K562 (cell line): ENCODE data around the gene ACTN2. TPM values are rescaled to one million over a fixed set of nuclear protein-coding genes. Genes with fewer than 3 reads are reported as not detected.

Experiments used
- BCL6 ChIP-seq: fragments of 250-450 bp; sonication (Bioruptor Pico); IDR thresholded peaks from 2 replicates; pipeline ENCODE4 v1.4.0; 2020
- CHCHD3 ChIP-seq: fragments of 250-450 bp; sonication (Bioruptor Pico); IDR thresholded peaks from 2 replicates; pipeline ENCODE4 v2.1.2; 2022; ENCODE audit warnings: mild to moderate bottlenecking
- EGR1 ChIP-seq: fragments of 450-650 bp; conservative IDR thresholded peaks from 2 replicates; pipeline ENCODE4 v1.6.1; 2017; ENCODE audit warnings: mild to moderate bottlenecking
- FIP1L1 ChIP-seq: fragments of 200-400 bp; formaldehyde crosslinking; IDR thresholded peaks from 2 replicates; pipeline ENCODE4 v1.6.1; 2018; ENCODE audit warnings: mild to moderate bottlenecking, low read depth, low read length; ENCODE audit not compliant: poor library complexity, severe bottlenecking
- HNRNPUL1 ChIP-seq: fragments of 200-400 bp; formaldehyde crosslinking; IDR thresholded peaks from 2 replicates; pipeline ENCODE4 v1.6.1; 2017; ENCODE audit warnings: low read length
- KLF6 ChIP-seq: fragments of 250-450 bp; sonication (Bioruptor Pico); IDR thresholded peaks from 2 replicates; pipeline ENCODE4 v1.4.0; 2020; ENCODE audit warnings: mild to moderate bottlenecking, moderate library complexity, borderline replicate concordance
- MAFF ChIP-seq: IDR thresholded peaks from 2 replicates; pipeline ENCODE4 v1.6.1; 2012; ENCODE audit warnings: low read length, improper control_type of control experiment
- MEF2A ChIP-seq: IDR thresholded peaks from 2 replicates; pipeline ENCODE4 v1.6.1; 2011; ENCODE audit warnings: low read depth, mild to moderate bottlenecking, low read length, moderate library complexity; ENCODE audit not compliant: control insufficient read depth
- NR4A1 ChIP-seq, 2 experiments: fragments of 250-450 bp in 1 of 2; fragments of 450-650 bp in 1 of 2; sonication (Bioruptor Pico) in 1 of 2; IDR thresholded peaks; 2 replicates each; pipeline versions ENCODE4 v1.4.0 to v1.6.1; 2016 to 2020; ENCODE audit warnings: mild to moderate bottlenecking in 2 of 2, missing compliant biosample characterization in 1 of 2, missing genetic modification characterization in 1 of 2, moderate library complexity in 1 of 2
- POLR2H ChIP-seq: IDR thresholded peaks from 2 replicates; pipeline ENCODE4 v1.6.1; 2016; ENCODE audit warnings: missing genetic modification characterization, low read depth, mild to moderate bottlenecking, control low read depth, missing compliant biosample characterization, moderate library complexity
- SMARCA5 ChIP-seq: fragments of 450-650 bp; IDR thresholded peaks from 2 replicates; pipeline ENCODE4 v1.6.1; 2016
- TOE1 ChIP-seq, 2 experiments: fragments of 450-650 bp in 1 of 2; sonication (generic) in 1 of 2; formaldehyde crosslinking in 1 of 2; IDR thresholded peaks; 2 replicates each; pipeline versions ENCODE4 v1.7.1 to v1.8.0; 2016 to 2022; ENCODE audit warnings: borderline replicate concordance in 2 of 2, mild to moderate bottlenecking in 2 of 2, antibody characterized with exemption in 1 of 2, inconsistent platforms in 1 of 2, low read depth in 1 of 2, missing genetic modification reagents in 1 of 2, moderate library complexity in 1 of 2
- ZFX ChIP-seq: sonication (generic); formaldehyde crosslinking; IDR thresholded peaks from 2 replicates; pipeline ENCODE4 v1.8.0; 2022; ENCODE audit warnings: mild to moderate bottlenecking, missing genetic modification reagents, moderate library complexity
- ZNF143 ChIP-seq: sonication (generic); formaldehyde crosslinking; IDR thresholded peaks from 2 replicates; pipeline ENCODE4 v1.9.0; 2022; ENCODE audit warnings: mild to moderate bottlenecking, missing genetic modification reagents
- polyA plus RNA-seq, 8 experiments: library from polyadenylated mRNA; depleted of rRNA in 4 of 8; stranded (reverse) in 5 of 8; unstranded in 3 of 8; fragments of >200 nt; fragmentation: Nextera tagmentation in 2 of 8; fragmentation: Illumina TruSeq in 1 of 8; extraction: Ambion mirVana in 2 of 8; extraction: Trizol in 1 of 8; gene quantifications; 2 replicates each; pipeline versions ENCODE4 v1.2.1 to v1.2.3, GENCODE V29; 2011 to 2014; ENCODE audit warnings: inconsistent platforms in 1 of 8, missing spikeins in 1 of 8
- total RNA-seq, 7 experiments: library from RNA; depleted of rRNA in 6 of 7; stranded (reverse); fragments of >200 nt in 6 of 7; fragmentation: Illumina TruSeq in 2 of 7; extraction: Trizol in 2 of 7; gene quantifications; 2 replicates each; pipeline versions ENCODE4 v1.2.1 to v1.2.3, GENCODE V29; 2011 to 2021; ENCODE audit warnings: low replicate concordance in 1 of 7
- TF ChIP-seq, protein P1 (sequence below): fragments of 250-450 bp; sonication (Bioruptor Pico); IDR thresholded peaks from 2 replicates; pipeline ENCODE4 v1.4.0; 2020
- TF ChIP-seq, protein P2 (sequence below): sonication (generic); formaldehyde crosslinking; IDR thresholded peaks from 2 replicates; pipeline ENCODE4 v1.8.1; 2023; ENCODE audit warnings: mild to moderate bottlenecking, missing genetic modification reagents

Gene ACTN2
- total and polyA plus RNA-seq, 9 of the 15 experiments (the other 6 are each of a cell fraction or from before 2014, with no cell fraction given): 0.18 to 0.94 (median 0.42) TPM

DNA sequence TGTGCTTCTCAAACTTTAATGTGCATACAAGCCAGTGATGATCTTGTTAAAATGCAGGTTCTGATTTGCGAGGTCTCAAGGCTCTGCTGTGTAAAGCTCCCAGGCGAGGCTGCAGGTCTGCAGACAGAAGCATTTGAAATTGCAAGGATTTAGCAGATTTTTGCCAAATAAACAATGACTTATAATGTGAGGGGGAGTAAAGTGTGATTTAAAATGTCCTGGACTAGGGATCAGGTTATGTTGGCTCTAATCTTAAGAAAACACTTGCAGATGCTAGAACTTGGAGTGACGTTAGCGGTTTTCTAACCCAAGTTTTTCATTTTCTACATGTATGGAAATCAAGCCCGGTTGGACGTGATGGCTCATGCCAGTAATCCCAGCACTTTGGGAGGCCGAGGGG, 16.2 kb upstream of the ACTN2 start (continued):
- TF ChIP-seq NR4A1 (CRISPR knock-in tag; IDR thresholded peaks at IDR 0.05) (no peak), NR4A1 (tag; IDR thresholded peaks at IDR 0.05) (no peak), BCL6 (CRISPR knock-in tag) (no peak), ZNF143 (CRISPR knock-in tag) (no peak), MAFF (no peak), FIP1L1 (no peak), ZFX (no peak), EGR1 (no peak), KLF6 (CRISPR knock-in tag) (no peak), TOE1 (IDR thresholded peaks at IDR 0.05; ENCODE audit: borderline replicate concordance) (no peak), TOE1 (CRISPR knock-in tag; IDR thresholded peaks at IDR 0.05; ENCODE audit: borderline replicate concordance, low read depth) (no peak), HNRNPUL1 (no peak), CHCHD3 (CRISPR knock-in tag) (no peak), SMARCA5 (no peak), POLR2H (tag) (no peak), MEF2A (no peak)
- TF ChIP-seq, protein P1, sequence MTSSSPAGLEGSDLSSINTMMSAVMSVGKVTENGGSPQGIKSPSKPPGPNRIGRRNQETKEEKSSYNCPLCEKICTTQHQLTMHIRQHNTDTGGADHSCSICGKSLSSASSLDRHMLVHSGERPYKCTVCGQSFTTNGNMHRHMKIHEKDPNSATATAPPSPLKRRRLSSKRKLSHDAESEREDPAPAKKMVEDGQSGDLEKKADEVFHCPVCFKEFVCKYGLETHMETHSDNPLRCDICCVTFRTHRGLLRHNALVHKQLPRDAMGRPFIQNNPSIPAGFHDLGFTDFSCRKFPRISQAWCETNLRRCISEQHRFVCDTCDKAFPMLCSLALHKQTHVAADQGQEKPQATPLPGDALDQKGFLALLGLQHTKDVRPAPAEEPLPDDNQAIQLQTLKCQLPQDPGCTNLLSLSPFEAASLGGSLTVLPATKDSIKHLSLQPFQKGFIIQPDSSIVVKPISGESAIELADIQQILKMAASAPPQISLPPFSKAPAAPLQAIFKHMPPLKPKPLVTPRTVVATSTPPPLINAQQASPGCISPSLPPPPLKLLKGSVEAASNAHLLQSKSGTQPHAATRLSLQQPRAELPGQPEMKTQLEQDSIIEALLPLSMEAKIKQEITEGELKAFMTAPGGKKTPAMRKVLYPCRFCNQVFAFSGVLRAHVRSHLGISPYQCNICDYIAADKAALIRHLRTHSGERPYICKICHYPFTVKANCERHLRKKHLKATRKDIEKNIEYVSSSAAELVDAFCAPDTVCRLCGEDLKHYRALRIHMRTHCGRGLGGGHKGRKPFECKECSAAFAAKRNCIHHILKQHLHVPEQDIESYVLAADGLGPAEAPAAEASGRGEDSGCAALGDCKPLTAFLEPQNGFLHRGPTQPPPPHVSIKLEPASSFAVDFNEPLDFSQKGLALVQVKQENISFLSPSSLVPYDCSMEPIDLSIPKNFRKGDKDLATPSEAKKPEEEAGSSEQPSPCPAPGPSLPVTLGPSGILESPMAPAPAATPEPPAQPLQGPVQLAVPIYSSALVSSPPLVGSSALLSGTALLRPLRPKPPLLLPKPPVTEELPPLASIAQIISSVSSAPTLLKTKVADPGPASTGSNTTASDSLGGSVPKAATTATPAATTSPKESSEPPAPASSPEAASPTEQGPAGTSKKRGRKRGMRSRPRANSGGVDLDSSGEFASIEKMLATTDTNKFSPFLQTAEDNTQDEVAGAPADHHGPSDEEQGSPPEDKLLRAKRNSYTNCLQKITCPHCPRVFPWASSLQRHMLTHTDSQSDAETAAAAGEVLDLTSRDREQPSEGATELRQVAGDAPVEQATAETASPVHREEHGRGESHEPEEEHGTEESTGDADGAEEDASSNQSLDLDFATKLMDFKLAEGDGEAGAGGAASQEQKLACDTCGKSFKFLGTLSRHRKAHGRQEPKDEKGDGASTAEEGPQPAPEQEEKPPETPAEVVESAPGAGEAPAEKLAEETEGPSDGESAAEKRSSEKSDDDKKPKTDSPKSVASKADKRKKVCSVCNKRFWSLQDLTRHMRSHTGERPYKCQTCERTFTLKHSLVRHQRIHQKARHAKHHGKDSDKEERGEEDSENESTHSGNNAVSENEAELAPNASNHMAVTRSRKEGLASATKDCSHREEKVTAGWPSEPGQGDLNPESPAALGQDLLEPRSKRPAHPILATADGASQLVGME (CRISPR knock-in tag): no peak
- TF ChIP-seq, protein P2, sequence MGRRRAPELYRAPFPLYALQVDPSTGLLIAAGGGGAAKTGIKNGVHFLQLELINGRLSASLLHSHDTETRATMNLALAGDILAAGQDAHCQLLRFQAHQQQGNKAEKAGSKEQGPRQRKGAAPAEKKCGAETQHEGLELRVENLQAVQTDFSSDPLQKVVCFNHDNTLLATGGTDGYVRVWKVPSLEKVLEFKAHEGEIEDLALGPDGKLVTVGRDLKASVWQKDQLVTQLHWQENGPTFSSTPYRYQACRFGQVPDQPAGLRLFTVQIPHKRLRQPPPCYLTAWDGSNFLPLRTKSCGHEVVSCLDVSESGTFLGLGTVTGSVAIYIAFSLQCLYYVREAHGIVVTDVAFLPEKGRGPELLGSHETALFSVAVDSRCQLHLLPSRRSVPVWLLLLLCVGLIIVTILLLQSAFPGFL: no peak
